ENCODE data around the gene HSP90AB1.

Gene HSP90AB1

DNA sequence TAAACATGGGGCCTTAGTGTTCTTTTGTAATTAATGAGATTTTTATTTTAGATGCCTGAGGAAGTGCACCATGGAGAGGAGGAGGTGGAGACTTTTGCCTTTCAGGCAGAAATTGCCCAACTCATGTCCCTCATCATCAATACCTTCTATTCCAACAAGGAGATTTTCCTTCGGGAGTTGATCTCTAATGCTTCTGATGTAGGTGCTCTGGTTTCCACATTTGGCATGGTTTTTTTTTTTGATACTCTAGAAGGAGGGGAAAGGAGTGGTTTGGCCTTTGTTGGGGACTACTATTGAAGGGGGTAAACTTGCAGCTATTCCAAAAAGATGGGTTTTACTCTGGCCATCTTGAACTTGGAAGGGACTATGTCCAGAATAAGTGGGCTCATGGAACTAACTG is 1.7 kb downstream of the HSP90AB1 start:
- Histone ChIP-seq H4K20me1 (peaks cover 64 to 66% (median 66%) of the 10 kb centered on the region in 11 experiments), H3K36me3 (peaks cover 55 to 61% (median 61%) of the 10 kb centered on the region in 11 experiments)

DNA sequence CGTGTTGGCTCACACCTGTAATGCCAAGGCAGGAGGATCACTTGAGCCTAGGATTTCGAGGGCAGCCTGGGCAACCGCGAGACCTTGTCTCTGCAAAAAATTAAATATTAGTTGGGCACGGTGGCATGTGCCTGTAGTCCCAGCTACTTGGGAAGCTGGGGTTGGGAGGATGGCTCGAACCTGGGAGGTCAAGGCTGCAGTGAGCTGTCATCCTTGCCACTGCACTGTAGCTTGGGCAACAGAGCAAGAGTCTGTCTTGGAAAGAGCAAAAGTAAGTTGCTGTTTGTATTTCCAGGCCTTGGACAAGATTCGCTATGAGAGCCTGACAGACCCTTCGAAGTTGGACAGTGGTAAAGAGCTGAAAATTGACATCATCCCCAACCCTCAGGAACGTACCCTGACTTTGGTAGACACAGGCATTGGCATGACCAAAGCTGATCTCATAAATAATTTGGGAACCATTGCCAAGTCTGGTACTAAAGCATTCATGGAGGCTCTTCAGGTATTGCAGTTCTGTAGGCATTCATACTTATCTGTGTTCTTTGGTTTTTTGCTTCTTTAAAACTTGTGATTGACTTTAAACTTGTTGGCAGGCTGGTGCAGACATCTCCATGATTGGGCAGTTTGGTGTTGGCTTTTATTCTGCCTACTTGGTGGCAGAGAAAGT is 2.3 kb downstream of the HSP90AB1 start:
- TF ChIP-seq Cebpa-rat (IDR thresholded peaks at IDR 0.05), result no peak
- Histone ChIP-seq H4K20me1 (peaks cover 71 to 73% (median 72%) of the 10 kb centered on the region in 11 experiments), H3K9ac (peak overlapping the region; percentile 86 to 99 (median 97); a peak in 19 of 22 replicates), H3K4me2 (peak overlapping the region; percentile 88 to 98 (median 93)), H3K27ac (peak overlapping the region in 5 of 11 experiments; percentile 85 to 98 (median 95); a peak in 4 of 22 replicates), H3K9me3 (replicated peaks in 1 of 11) (no peaks in the 10 kb centered on the region; a peak in 2 of 22 replicates), H3K27me3 (no peaks in the 10 kb centered on the region), H3K36me3 (peaks cover 61 to 68% (median 67%) of the 10 kb centered on the region in 11 experiments), H3K4me1 (peaks cover 53 to 71% (median 69%) of the 10 kb centered on the region in 10 experiments), H3K4me3 (peak overlapping the region; percentile 82 to 99 (median 94))

More for the DNA sequence above, 1.7 kb downstream of the HSP90AB1 start:
- Histone ChIP-seq H3K9me3 (replicated peaks in 1 of 11) (no peaks in the 10 kb centered on the region; a peak in 2 of 22 replicates), H3K4me3 (peak overlapping the region; percentile 82 to 99 (median 94)), H3K4me1 (peaks cover 46 to 65% (median 63%) of the 10 kb centered on the region in 10 experiments), H3K4me2 (peak overlapping the region; percentile 88 to 98 (median 93)), H3K9ac (peak overlapping the region; percentile 86 to 99 (median 97)), H3K27me3 (no peaks in the 10 kb centered on the region), H3K27ac (peak overlapping the region in 10 of 11 experiments; percentile 85 to 98 (median 96); a peak in 17 of 22 replicates)
- no peak for TF ChIP-seq Cebpa-rat (IDR thresholded peaks at IDR 0.05)

DNA sequence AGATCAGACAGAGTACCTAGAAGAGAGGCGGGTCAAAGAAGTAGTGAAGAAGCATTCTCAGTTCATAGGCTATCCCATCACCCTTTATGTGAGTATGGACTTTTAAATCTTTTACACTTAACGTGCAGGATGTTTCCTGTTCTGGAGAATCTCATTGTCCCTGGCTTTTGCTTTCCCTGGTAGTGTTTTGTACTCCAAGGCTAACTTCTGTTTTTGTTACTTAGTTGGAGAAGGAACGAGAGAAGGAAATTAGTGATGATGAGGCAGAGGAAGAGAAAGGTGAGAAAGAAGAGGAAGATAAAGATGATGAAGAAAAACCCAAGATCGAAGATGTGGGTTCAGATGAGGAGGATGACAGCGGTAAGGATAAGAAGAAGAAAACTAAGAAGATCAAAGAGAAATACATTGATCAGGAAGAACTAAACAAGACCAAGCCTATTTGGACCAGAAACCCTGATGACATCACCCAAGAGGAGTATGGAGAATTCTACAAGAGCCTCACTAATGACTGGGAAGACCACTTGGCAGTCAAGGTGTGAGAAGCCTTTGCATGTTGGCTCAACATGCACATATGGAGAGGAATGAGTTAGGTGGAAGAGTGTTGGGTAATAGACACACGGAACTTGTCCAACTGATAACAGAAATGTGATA is 3.3 kb downstream of the HSP90AB1 start:
- peak overlapping the region; percentile 88 to 98 (median 93) for H3K4me2 ChIP-seq
- no peaks in the 10 kb centered on the region; a peak in 2 of 22 replicates for H3K9me3 ChIP-seq (replicated peaks in 1 of 11)
- H3K9ac ChIP-seq, result peak overlapping the region; percentile 27 to 99 (median 97); a peak in 14 of 22 replicates
- H3K36me3 ChIP-seq, result peaks cover 71 to 77% (median 77%) of the 10 kb centered on the region in 11 experiments
- TF ChIP-seq Cebpa-rat (IDR thresholded peaks at IDR 0.05), result no peak
- peaks cover 80 to 83% (median 82%) of the 10 kb centered on the region in 11 experiments for H4K20me1 ChIP-seq
- peak overlapping the region in 9 of 10 experiments; percentile 82 to 99 (median 94); a peak in 14 of 20 replicates for H3K4me3 ChIP-seq
- H3K4me1 ChIP-seq, result peaks cover 61 to 80% (median 77%) of the 10 kb centered on the region in 10 experiments
- no peak overlapping the region for H3K27ac ChIP-seq
- no peaks in the 10 kb centered on the region for H3K27me3 ChIP-seq

DNA sequence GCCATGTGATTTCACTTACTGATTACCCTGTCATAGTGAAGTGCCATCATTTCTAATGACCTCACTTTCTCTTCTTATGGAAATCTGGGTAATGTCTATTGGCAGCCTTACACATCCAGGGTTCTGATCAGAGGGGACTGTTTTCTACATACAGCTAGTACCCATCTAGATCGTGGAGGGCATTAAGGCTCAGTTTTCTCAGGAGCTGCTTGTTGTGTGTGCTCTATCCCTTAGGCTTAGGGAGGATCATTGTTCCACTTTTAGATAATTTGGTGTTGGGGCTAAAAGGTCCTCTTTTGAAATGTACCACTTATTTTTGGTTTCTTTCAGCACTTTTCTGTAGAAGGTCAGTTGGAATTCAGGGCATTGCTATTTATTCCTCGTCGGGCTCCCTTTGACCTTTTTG is 3.8 kb downstream of the HSP90AB1 start:
- Histone ChIP-seq H4K20me1 (peaks cover 86 to 88% (median 87%) of the 10 kb centered on the region in 11 experiments), H3K9ac (peak overlapping the region in 10 of 11 experiments; percentile 1 to 99 (median 30); a peak in 12 of 22 replicates), H3K9me3 (replicated peaks in 1 of 11) (no peaks in the 10 kb centered on the region; a peak in 2 of 22 replicates), H3K27me3 (no peaks in the 10 kb centered on the region), H3K4me3 (peak overlapping the region in 8 of 10 experiments; percentile 12 to 99 (median 86); a peak in 5 of 20 replicates), H3K4me1 (peaks cover 61 to 80% (median 77%) of the 10 kb centered on the region in 10 experiments), H3K4me2 (peak overlapping the region; percentile 4 to 98 (median 93); a peak in 20 of 22 replicates), H3K27ac (no peak overlapping the region), H3K36me3 (peaks cover 75 to 81% (median 80%) of the 10 kb centered on the region in 11 experiments)
- no peak for TF ChIP-seq Cebpa-rat (IDR thresholded peaks at IDR 0.05)

DNA sequence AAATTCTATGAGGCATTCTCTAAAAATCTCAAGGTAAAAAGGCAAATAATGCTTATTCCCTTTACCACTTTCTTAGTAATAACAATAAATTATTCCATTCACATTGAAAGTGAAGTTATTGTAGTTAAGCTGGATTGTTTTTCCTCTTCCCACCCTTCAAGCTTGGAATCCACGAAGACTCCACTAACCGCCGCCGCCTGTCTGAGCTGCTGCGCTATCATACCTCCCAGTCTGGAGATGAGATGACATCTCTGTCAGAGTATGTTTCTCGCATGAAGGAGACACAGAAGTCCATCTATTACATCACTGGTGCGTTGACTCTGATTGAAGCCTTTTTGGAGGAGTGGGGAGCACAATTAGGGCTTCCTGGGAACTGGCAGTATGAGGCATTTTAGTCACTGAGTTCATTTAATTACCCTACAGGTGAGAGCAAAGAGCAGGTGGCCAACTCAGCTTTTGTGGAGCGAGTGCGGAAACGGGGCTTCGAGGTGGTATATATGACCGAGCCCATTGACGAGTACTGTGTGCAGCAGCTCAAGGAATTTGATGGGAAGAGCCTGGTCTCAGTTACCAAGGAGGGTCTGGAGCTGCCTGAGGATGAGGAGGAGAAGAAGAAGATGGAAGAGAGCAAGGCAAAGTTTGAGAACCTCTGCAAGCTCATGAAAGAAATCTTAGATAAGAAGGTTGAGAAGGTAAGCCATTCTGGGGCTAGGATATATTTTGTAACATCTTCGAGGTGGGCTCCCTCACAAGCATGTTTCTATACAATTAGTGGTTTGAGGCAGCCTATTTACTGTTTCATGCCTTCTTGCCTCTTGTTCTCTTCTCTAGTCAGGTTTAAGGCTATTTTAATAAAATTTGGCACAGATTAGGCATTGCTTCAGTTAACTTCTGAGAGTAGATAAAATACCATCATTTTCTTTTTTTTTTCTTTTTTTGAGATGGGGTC is 4.9 kb downstream of the HSP90AB1 start:
- Histone ChIP-seq H3K27me3 (no peaks in the 10 kb centered on the region), H4K20me1 (peaks cover 93 to 99% (median 97%) of the 10 kb centered on the region in 11 experiments), H3K9ac (peak overlapping the region in 10 of 11 experiments; percentile 6 to 95 (median 24); a peak in 8 of 22 replicates), H3K9me3 (replicated peaks in 1 of 11) (no peaks in the 10 kb centered on the region; a peak in 2 of 22 replicates), H3K27ac (no peak overlapping the region), H3K4me3 (peak overlapping the region in 3 of 10 experiments; percentile 11 to 21 (median 15); a peak in 4 of 20 replicates), H3K4me1 (peaks cover 68 to 85% (median 83%) of the 10 kb centered on the region in 10 experiments), H3K4me2 (peak overlapping the region in 10 of 11 experiments; percentile 10 to 98 (median 93); a peak in 17 of 22 replicates), H3K36me3 (peaks cover 75 to 86% (median 80%) of the 10 kb centered on the region in 11 experiments)
- no peak for TF ChIP-seq Cebpa-rat (IDR thresholded peaks at IDR 0.05)

DNA sequence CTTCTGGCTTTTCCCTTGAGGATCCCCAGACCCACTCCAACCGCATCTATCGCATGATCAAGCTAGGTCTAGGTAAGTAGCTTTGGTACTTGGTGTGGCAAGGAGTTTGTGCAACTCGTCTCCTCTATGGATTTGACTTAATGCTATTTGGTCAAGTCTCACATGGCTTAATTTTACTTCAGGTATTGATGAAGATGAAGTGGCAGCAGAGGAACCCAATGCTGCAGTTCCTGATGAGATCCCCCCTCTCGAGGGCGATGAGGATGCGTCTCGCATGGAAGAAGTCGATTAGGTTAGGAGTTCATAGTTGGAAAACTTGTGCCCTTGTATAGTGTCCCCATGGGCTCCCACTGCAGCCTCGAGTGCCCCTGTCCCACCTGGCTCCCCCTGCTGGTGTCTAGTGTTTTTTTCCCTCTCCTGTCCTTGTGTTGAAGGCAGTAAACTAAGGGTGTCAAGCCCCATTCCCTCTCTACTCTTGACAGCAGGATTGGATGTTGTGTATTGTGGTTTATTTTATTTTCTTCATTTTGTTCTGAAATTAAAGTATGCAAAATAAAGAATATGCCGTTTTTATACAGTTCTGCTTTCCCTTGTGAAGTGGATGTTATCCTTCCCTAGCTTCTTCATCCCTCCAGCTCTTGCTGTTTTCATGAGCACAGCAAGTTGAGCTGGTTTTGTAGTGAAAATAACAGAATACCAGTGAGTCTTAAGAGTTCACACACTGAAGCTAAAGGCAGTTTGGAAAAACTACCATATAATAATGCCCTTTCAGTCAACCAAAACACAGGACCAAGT is 6.6 kb downstream of the HSP90AB1 start:
- H3K4me1 ChIP-seq, result peaks cover 74 to 93% (median 91%) of the 10 kb centered on the region in 10 experiments
- peaks cover 74 to 83% (median 75%) of the 10 kb centered on the region in 11 experiments for H3K36me3 ChIP-seq
- H3K9ac ChIP-seq, result peak overlapping the region in 5 of 11 experiments; percentile 10 to 29 (median 16); a peak in 3 of 22 replicates
- TF ChIP-seq Cebpa-rat (IDR thresholded peaks at IDR 0.05), result no peak
- H4K20me1 ChIP-seq, result peaks cover 79 to 96% (median 89%) of the 10 kb centered on the region in 11 experiments
- H3K4me2 ChIP-seq, result peak overlapping the region; percentile 92 to 99 (median 97); a peak in 13 of 22 replicates
- H3K4me3 ChIP-seq, result no peak overlapping the region; a peak in 1 of 20 replicates
- H3K27ac ChIP-seq, result no peak overlapping the region
- no peaks in the 10 kb centered on the region; a peak in 1 of 22 replicates for H3K9me3 ChIP-seq (replicated peaks in 1 of 11)
- H3K27me3 ChIP-seq, result no peaks in the 10 kb centered on the region

Data from BLaER1 treated with 17β-estradiol and CSF1 and Interleukin-3, amounts not matched to agents 10 nM and 100 nM (cell line).